Measurements from ENCODE around the gene HSDL2. TPM values are rescaled to one million over a fixed set of nuclear protein-coding genes. Genes with fewer than 3 reads are reported as not detected.
A peak's percentile ranks its signal among the peaks of the same experiment; 100 is the strongest.

Gene HSDL2
- total RNA-seq (2014; rRNA removed; shearing (Covaris generic)) (30.6 and 39.2 TPM in 2 replicates), polyA plus RNA-seq (2016; fragmentation: Nextera tagmentation; extraction: Ambion mirVana) (35.8 and 36.8 TPM in 2 replicates)

DNA sequence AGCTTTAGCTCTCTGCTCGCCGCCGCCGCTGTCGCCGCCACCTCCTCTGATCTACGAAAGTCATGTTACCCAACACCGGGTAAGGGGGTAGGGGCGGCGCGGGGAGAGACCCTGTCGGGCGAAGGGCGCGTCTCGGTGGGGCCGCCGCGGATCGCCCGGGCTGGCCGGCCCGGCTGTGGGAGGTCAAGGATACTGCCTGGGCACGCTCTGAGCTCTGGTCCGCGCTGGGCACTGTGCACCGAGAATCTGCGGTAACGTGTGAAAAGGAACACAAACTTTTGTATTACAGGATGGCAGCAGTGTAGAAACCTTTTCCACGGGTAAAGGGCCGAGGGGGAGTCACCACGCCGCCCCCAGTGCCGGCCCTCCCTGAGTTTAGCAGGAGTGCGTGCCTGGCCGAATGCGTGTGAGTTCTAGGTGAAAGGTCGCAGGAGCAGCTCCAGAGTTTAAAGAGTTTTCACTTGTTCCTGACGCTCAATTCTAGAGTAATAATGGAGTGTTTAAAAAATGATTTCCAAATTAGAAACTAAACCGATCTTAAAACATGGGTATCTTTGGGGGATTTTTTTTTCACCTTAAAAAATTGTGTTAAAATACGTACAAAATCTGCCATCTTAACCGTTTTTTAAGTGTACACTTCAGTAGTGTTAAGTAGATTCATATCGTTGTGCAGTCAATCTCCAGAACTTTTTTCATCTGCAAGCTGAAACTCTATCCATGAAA is at the start of gene HSDL2:
Gene HSDL2 (plus strand): TSS at position 7 of the 723 bp plus-strand sequence. CDS start 56 bp downstream, at position 63.
- DNase-seq: peak; percentile 78
- Histone ChIP-seq H3K9me2 (ENCODE audit: insufficient read depth) (peaks cover 3% of the 10 kb centered on the region; the same call in 1 of the 2 replicates), H3F3A (ENCODE audit: insufficient read depth) (peaks cover 6% of the 10 kb centered on the region; the same call in 1 of the 2 replicates), H4K20me1 (ENCODE audit: insufficient read depth) (no peaks in the 10 kb centered on the region), H3K4me2 (ENCODE audit: unreplicated experiment) (peak within 1 kb of the TSS; percentile 91), H3K4me3 (peak within 1 kb of the TSS; percentile 87), H2AFZ (peak within 1 kb of the TSS; percentile 84), H3K79me2 (ENCODE audit: insufficient read depth) (peaks cover 72% of the 10 kb centered on the region), H3K27ac (peak within 1 kb of the TSS; percentile 96), H3K4me1 (ENCODE audit: insufficient read depth) (peaks cover 15% of the 10 kb centered on the region; the same call in 1 of the 2 replicates), H3K27me3 (replicated peaks; ENCODE audit: insufficient read depth) (no peaks in the 10 kb centered on the region), H3K36me3 (ENCODE audit: low read depth) (no peaks in the 10 kb centered on the region; the same call in 1 of the 2 replicates), H3K9ac (peak within 1 kb of the TSS; percentile 94), H3K9me3 (ENCODE audit: low read depth) (no peaks in the 10 kb centered on the region)
- in situ Hi-C loops (cut with MboI): no loop called here
- no peak for TF ChIP-seq EZH2 (IDR thresholded peaks at IDR 0.05; ENCODE audit: insufficient read depth, poor library complexity, severe bottlenecking)
- TF ChIP-seq EZH2phosphoT487 (IDR thresholded peaks at IDR 0.05; ENCODE audit: insufficient read depth, low read depth): no peak
- WGBS, 2 experiments (ENCODE audit: low coverage in 1 of 2, low lambda C conversion rate in 2 of 2, missing lambda C conversion rate in 2 of 2): 0 to 1% methylated on average over 35 to 43 of the region's 43 CpGs

DNA sequence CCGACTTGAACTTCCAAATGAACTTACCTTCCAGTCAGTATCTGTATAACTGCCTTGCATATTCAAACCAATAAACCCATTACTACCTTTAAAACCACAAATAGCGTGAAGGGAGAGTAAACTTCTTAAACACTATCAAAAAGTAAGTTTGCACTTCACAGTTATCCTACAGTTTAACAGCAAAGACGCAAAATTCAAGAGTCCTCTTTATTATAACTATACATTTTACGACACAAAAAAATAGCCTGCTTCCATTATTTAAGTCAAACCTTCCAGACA is 48.3 kb upstream of the HSDL2 start:
- Histone ChIP-seq H3K4me3 (peak overlapping the region; percentile 97), H3K4me2 (ENCODE audit: unreplicated experiment) (peak overlapping the region; percentile 83), H3K9ac (peak overlapping the region; percentile 90), H3K4me1 (ENCODE audit: insufficient read depth) (peaks cover 36% of the 10 kb centered on the region), H3K36me3 (ENCODE audit: low read depth) (no peaks in the 10 kb centered on the region), H2AFZ (no peak overlapping the region), H4K20me1 (ENCODE audit: insufficient read depth) (peaks cover 13% of the 10 kb centered on the region; the same call in 1 of the 2 replicates), H3K27me3 (replicated peaks; ENCODE audit: insufficient read depth) (no peaks in the 10 kb centered on the region), H3K9me2 (ENCODE audit: insufficient read depth) (no peaks in the 10 kb centered on the region), H3K79me2 (ENCODE audit: insufficient read depth) (peaks cover 62% of the 10 kb centered on the region), H3K27ac (no peak overlapping the region), H3F3A (ENCODE audit: insufficient read depth) (peaks cover 25% of the 10 kb centered on the region), H3K9me3 (ENCODE audit: low read depth) (no peaks in the 10 kb centered on the region)
- no peak for DNase-seq
- in situ Hi-C loops (cut with MboI): no loop called here
- TF ChIP-seq EZH2phosphoT487 (IDR thresholded peaks at IDR 0.05; ENCODE audit: insufficient read depth, low read depth): no peak
- TF ChIP-seq EZH2 (IDR thresholded peaks at IDR 0.05; ENCODE audit: insufficient read depth, poor library complexity, severe bottlenecking): no peak
- 96 to 97% methylated on average over 4 of the region's 4 CpGs for WGBS, 2 experiments (ENCODE audit: low coverage in 1 of 2, low lambda C conversion rate in 2 of 2, missing lambda C conversion rate in 2 of 2)

DNA sequence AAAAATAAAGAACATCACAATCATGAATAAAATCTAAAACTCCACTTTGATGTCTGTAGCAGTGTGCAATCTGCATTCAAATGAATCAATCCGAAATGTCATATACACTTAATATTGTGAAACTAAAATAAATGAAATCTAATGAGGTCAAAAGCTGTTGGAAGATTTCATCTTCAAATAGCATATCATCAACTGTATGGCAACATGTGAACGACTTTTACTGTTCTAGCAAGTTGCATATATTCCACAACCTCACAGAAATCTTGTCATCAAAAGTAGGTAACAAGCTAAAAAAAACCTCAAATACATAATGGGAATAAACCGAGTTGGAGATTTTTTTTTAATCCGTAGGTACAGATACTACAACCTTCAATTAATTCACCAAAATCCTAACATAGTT is 47.7 kb upstream of the HSDL2 start:
- Histone ChIP-seq H3K4me2 (ENCODE audit: unreplicated experiment) (peak overlapping the region; percentile 83), H3K27ac (peak overlapping the region; percentile 83), H3K4me3 (peak overlapping the region; percentile 97), H3K79me2 (ENCODE audit: insufficient read depth) (peaks cover 56% of the 10 kb centered on the region), H3K36me3 (ENCODE audit: low read depth) (no peaks in the 10 kb centered on the region), H3K9me2 (ENCODE audit: insufficient read depth) (no peaks in the 10 kb centered on the region), H3K9ac (peak overlapping the region; percentile 90), H4K20me1 (ENCODE audit: insufficient read depth) (peaks cover 7% of the 10 kb centered on the region; the same call in 1 of the 2 replicates), H3K9me3 (ENCODE audit: low read depth) (no peaks in the 10 kb centered on the region), H3K27me3 (replicated peaks; ENCODE audit: insufficient read depth) (no peaks in the 10 kb centered on the region), H3F3A (ENCODE audit: insufficient read depth) (peaks cover 25% of the 10 kb centered on the region), H3K4me1 (ENCODE audit: insufficient read depth) (peaks cover 34% of the 10 kb centered on the region), H2AFZ (peak overlapping the region; percentile 61)
- DNase-seq: peak; percentile 36
- no peak for TF ChIP-seq EZH2phosphoT487 (IDR thresholded peaks at IDR 0.05; ENCODE audit: insufficient read depth, low read depth)
- TF ChIP-seq EZH2 (IDR thresholded peaks at IDR 0.05; ENCODE audit: insufficient read depth, poor library complexity, severe bottlenecking): no peak
- in situ Hi-C loops (cut with MboI): no loop called here
- WGBS, 2 experiments (ENCODE audit: low coverage in 1 of 2, low lambda C conversion rate in 2 of 2, missing lambda C conversion rate in 2 of 2): 11 to 14% methylated on average over 4 of the region's 4 CpGs

DNA sequence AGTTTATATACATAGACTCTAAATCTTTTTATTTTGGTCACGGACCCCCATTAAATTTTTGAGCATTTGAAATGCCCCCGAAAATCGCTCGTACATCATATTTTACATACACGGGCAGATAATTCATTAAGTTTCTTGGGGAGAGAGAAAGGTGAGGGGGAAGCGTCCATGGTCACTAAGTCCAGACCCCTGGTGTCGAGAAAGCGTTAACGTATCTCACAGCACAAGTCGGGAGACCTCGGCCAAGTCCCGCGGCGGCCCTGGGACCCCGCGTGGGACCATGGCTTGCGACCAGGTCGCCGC is 47.3 kb upstream of the HSDL2 start:
- DNase-seq: no peak
- peak overlapping the region; percentile 61 for H2AFZ ChIP-seq
- peak overlapping the region; percentile 83 for H3K4me2 ChIP-seq (ENCODE audit: unreplicated experiment)
- H3K27me3 ChIP-seq (replicated peaks; ENCODE audit: insufficient read depth): no peaks in the 10 kb centered on the region
- no peaks in the 10 kb centered on the region for H3K9me2 ChIP-seq (ENCODE audit: insufficient read depth)
- H3K9me3 ChIP-seq (ENCODE audit: low read depth): no peaks in the 10 kb centered on the region
- peaks cover 27% of the 10 kb centered on the region for H3F3A ChIP-seq (ENCODE audit: insufficient read depth)
- WGBS, 2 experiments (ENCODE audit: low coverage in 1 of 2, low lambda C conversion rate in 2 of 2, missing lambda C conversion rate in 2 of 2): 1 to 2% methylated on average over 11 to 19 of the region's 19 CpGs
- no peaks in the 10 kb centered on the region for H3K36me3 ChIP-seq (ENCODE audit: low read depth)
- peak overlapping the region; percentile 90 for H3K9ac ChIP-seq
- peak overlapping the region; percentile 97 for H3K4me3 ChIP-seq
- TF ChIP-seq EZH2phosphoT487 (IDR thresholded peaks at IDR 0.05; ENCODE audit: insufficient read depth, low read depth): no peak
- no peak for TF ChIP-seq EZH2 (IDR thresholded peaks at IDR 0.05; ENCODE audit: insufficient read depth, poor library complexity, severe bottlenecking)
- H3K4me1 ChIP-seq (ENCODE audit: insufficient read depth): peaks cover 31% of the 10 kb centered on the region
- H3K27ac ChIP-seq: peak overlapping the region; percentile 83
- H4K20me1 ChIP-seq (ENCODE audit: insufficient read depth): peaks cover 3% of the 10 kb centered on the region; the same call in 1 of the 2 replicates
- in situ Hi-C loops (cut with MboI): no loop called here
- peaks cover 52% of the 10 kb centered on the region for H3K79me2 ChIP-seq (ENCODE audit: insufficient read depth)

Measured in GM23248 (cell line).